Measurements from ENCODE around the gene C1orf232.

Gene C1orf232

GRCh38 chr1:26166719-26167281 lies 2.0 kb downstream of the C1orf232 start:
- Histone ChIP-seq H3K27ac (ENCODE audit: low read depth, low read length, poor library complexity, severe bottlenecking) (no peak overlapping the region), H3K36me3 (ENCODE audit: insufficient read depth, low read length) (peaks cover 8% of the 10 kb centered on the region), H3K4me1 (ENCODE audit: insufficient read depth, low read length, severe bottlenecking) (peaks cover 25% of the 10 kb centered on the region), H3K79me2 (ENCODE audit: insufficient read depth, low read length) (no peaks in the 10 kb centered on the region), H3K4me2 (ENCODE audit: low read length) (no peak overlapping the region), H3K9ac (ENCODE audit: low read length) (no peak overlapping the region), H3K9me3 (ENCODE audit: low read length) (no peaks in the 10 kb centered on the region), H4K20me1 (ENCODE audit: insufficient read depth, low read length) (no peaks in the 10 kb centered on the region), H3K27me3 (ENCODE audit: insufficient read depth, low read length) (peaks cover 3% of the 10 kb centered on the region; the same call in 1 of the 2 replicates), H3K4me3 (ENCODE audit: low read depth, low read length, poor library complexity, severe bottlenecking) (no peak overlapping the region), H3F3A (ENCODE audit: insufficient read depth, low read length) (no peaks in the 10 kb centered on the region), H2AFZ (ENCODE audit: low read length) (no peak overlapping the region), H3K9me2 (ENCODE audit: low read depth, low read length) (no peaks in the 10 kb centered on the region)
- TF ChIP-seq EZH2 (IDR thresholded peaks at IDR 0.05; ENCODE audit: borderline replicate concordance, low read length) = no peak
- no peak for TF ChIP-seq CTCF (IDR thresholded peaks at IDR 0.05; ENCODE audit: low read length)

GRCh38 chr1:26164861-26165842 lies 3.6 kb downstream of the C1orf232 start:
- Histone ChIP-seq H3K27ac (ENCODE audit: low read depth, low read length, poor library complexity, severe bottlenecking) (no peak overlapping the region), H3K9me3 (ENCODE audit: low read length) (no peaks in the 10 kb centered on the region), H3K4me3 (ENCODE audit: low read depth, low read length, poor library complexity, severe bottlenecking) (no peak overlapping the region), H2AFZ (ENCODE audit: low read length) (no peak overlapping the region), H3K27me3 (ENCODE audit: insufficient read depth, low read length) (peaks cover 7% of the 10 kb centered on the region; the same call in 1 of the 2 replicates), H4K20me1 (ENCODE audit: insufficient read depth, low read length) (no peaks in the 10 kb centered on the region), H3K36me3 (ENCODE audit: insufficient read depth, low read length) (no peaks in the 10 kb centered on the region), H3K9me2 (ENCODE audit: low read depth, low read length) (no peaks in the 10 kb centered on the region), H3K9ac (ENCODE audit: low read length) (no peak overlapping the region), H3K4me2 (ENCODE audit: low read length) (no peak overlapping the region), H3K79me2 (ENCODE audit: insufficient read depth, low read length) (no peaks in the 10 kb centered on the region), H3F3A (ENCODE audit: insufficient read depth, low read length) (no peaks in the 10 kb centered on the region), H3K4me1 (ENCODE audit: insufficient read depth, low read length, severe bottlenecking) (peaks cover 13% of the 10 kb centered on the region)
- no peak for TF ChIP-seq CTCF (IDR thresholded peaks at IDR 0.05; ENCODE audit: low read length)
- TF ChIP-seq EZH2 (IDR thresholded peaks at IDR 0.05; ENCODE audit: borderline replicate concordance, low read length) = no peak

GRCh38 chr1:26164036-26164860 lies 4.5 kb downstream of the C1orf232 start:
- Histone ChIP-seq H3K79me2 (ENCODE audit: insufficient read depth, low read length) (no peaks in the 10 kb centered on the region), H3K9ac (ENCODE audit: low read length) (no peak overlapping the region; the same call in 1 of the 2 replicates), H2AFZ (ENCODE audit: low read length) (no peak overlapping the region), H3K27me3 (ENCODE audit: insufficient read depth, low read length) (peaks cover 7% of the 10 kb centered on the region; the same call in 1 of the 2 replicates), H3K36me3 (ENCODE audit: insufficient read depth, low read length) (no peaks in the 10 kb centered on the region), H3K9me2 (ENCODE audit: low read depth, low read length) (no peaks in the 10 kb centered on the region), H4K20me1 (ENCODE audit: insufficient read depth, low read length) (no peaks in the 10 kb centered on the region), H3F3A (ENCODE audit: insufficient read depth, low read length) (no peaks in the 10 kb centered on the region), H3K4me3 (ENCODE audit: low read depth, low read length, poor library complexity, severe bottlenecking) (peak overlapping the region; percentile 49), H3K27ac (ENCODE audit: low read depth, low read length, poor library complexity, severe bottlenecking) (no peak overlapping the region), H3K9me3 (ENCODE audit: low read length) (no peaks in the 10 kb centered on the region), H3K4me1 (ENCODE audit: insufficient read depth, low read length, severe bottlenecking) (peaks cover 13% of the 10 kb centered on the region), H3K4me2 (ENCODE audit: low read length) (peak overlapping the region; percentile 61)
- TF ChIP-seq EZH2 (IDR thresholded peaks at IDR 0.05; ENCODE audit: borderline replicate concordance, low read length) (no peak), CTCF (IDR thresholded peaks at IDR 0.05; ENCODE audit: low read length) (peak; percentile 55)

All from OCI-LY1 (cell line).